IMR-90 (cell line): Measurements from ENCODE around the gene ZNF497. TPM values are rescaled to one million over a fixed set of nuclear protein-coding genes. Genes with fewer than 3 reads are reported as not detected.

Source experiments
- ATAC-seq: fragments of 200-7000 bp; cut with Tn5 transposase; 2 replicates; pipeline ENCODE4 v1.9.1; 2020; ENCODE audit warnings: low read depth, mild to moderate bottlenecking, moderate library complexity
- BruUV-seq: library from RNA; stranded (reverse); fragments of 400-500 nt; replicated peaks from 2 replicates; lab custom pipeline; 2021; lab: Mats Ljungman, UMichigan
- CTCF ChIA-PET: fragments of 300-600 bp; formaldehyde crosslinking; extraction: SDS; loops from one replicate; lab custom pipeline; 2021; ENCODE audit warnings: antibody characterized with exemption; lab: Yijun Ruan, JAX
- POLR2A ChIA-PET: fragments of 300-600 bp; sonication (Branson Sonifier 250); formaldehyde crosslinking; loops from one replicate; lab custom pipeline; 2022; ENCODE audit warnings: antibody characterized with exemption; ENCODE audit not compliant: unreplicated experiment; lab: Charles Lee
- DNase-seq: peaks from one replicate; pipeline ENCODE4 v3.0.0; 2013
- H2AFZ ChIP-seq: replicated peaks from 2 replicates; pipeline ENCODE3; 2013; ENCODE audit warnings: low read length, mild to moderate bottlenecking; ENCODE audit not compliant: poor library complexity
- H2AK5ac ChIP-seq: 2 replicates; pipeline ENCODE4 v1.6.1; 2013; ENCODE audit warnings: low read depth, low read length, inconsistent platforms
- H2AK9ac ChIP-seq: replicated peaks from 2 replicates; pipeline ENCODE3; 2013; ENCODE audit warnings: mild to moderate bottlenecking, low read depth, low read length, moderate library complexity; ENCODE audit not compliant: poor library complexity
- H2BK120ac ChIP-seq: 2 replicates; pipeline ENCODE4 v1.6.1; 2013; ENCODE audit warnings: low read depth, low read length, inconsistent platforms
- H2BK15ac ChIP-seq: 3 replicates; pipeline ENCODE4 v1.6.1; 2013; ENCODE audit warnings: low read depth, low read length, inconsistent platforms
- H2BK20ac ChIP-seq: 2 replicates; pipeline ENCODE4 v1.6.1; 2013; ENCODE audit warnings: low read depth, mild to moderate bottlenecking, inconsistent platforms, low read length, moderate library complexity
- H2BK5ac ChIP-seq: 2 replicates; pipeline ENCODE4 v1.6.1; 2013; ENCODE audit warnings: mild to moderate bottlenecking, low read depth, low read length, inconsistent platforms; ENCODE audit not compliant: poor library complexity, severe bottlenecking
- H3K14ac ChIP-seq: replicated peaks from 2 replicates; pipeline ENCODE4 v1.6.1; 2013; ENCODE audit warnings: low read depth, low read length, inconsistent platforms
- H3K18ac ChIP-seq: 2 replicates; pipeline ENCODE4 v1.6.1; 2013; ENCODE audit warnings: low read depth, low read length, control low read depth
- H3K23ac ChIP-seq: 2 replicates; pipeline ENCODE4 v1.6.1; 2013; ENCODE audit warnings: low read depth, low read length, inconsistent platforms
- H3K27ac ChIP-seq: 2 replicates; pipeline ENCODE4 v1.5.1; 2013; ENCODE audit warnings: mild to moderate bottlenecking, control low read depth, low read length; ENCODE audit not compliant: insufficient read depth
- H3K27me3 ChIP-seq: 2 replicates; pipeline ENCODE4 v1.6.1; 2013; ENCODE audit warnings: low read length; ENCODE audit not compliant: control insufficient read depth, insufficient read depth
- H3K36me3 ChIP-seq: 2 replicates; pipeline ENCODE4 v1.6.1; 2013; ENCODE audit warnings: low read length, mixed read lengths; ENCODE audit not compliant: control insufficient read depth, insufficient read depth
- H3K4ac ChIP-seq: 2 replicates; pipeline ENCODE4 v1.6.1; 2013; ENCODE audit warnings: low read depth, low read length, inconsistent platforms
- H3K4me1 ChIP-seq: 2 replicates; pipeline ENCODE4 v1.6.1; 2013; ENCODE audit warnings: low read length, mixed read lengths; ENCODE audit not compliant: control insufficient read depth, insufficient read depth
- H3K4me2 ChIP-seq: 2 replicates; pipeline ENCODE4 v1.6.1; 2013; ENCODE audit warnings: low read depth, mild to moderate bottlenecking, control low read depth, low read length, moderate library complexity
- H3K4me3 ChIP-seq: 2 replicates; pipeline ENCODE4 v1.5.1; 2013; ENCODE audit warnings: low read depth, mild to moderate bottlenecking, control low read depth, low read length, moderate library complexity; ENCODE audit not compliant: insufficient read depth
- H3K56ac ChIP-seq: 2 replicates; pipeline ENCODE4 v1.6.1; 2013; ENCODE audit warnings: low read length, inconsistent platforms; ENCODE audit not compliant: insufficient read depth; ENCODE audit errors: extremely low read depth
- H3K79me1 ChIP-seq, 2 experiments: 2 replicates each; pipeline ENCODE4 v1.6.1; 2013; ENCODE audit warnings: low read length in 2 of 2, inconsistent platforms in 1 of 2, low read depth in 1 of 2
- H3K9ac ChIP-seq: 2 replicates; pipeline ENCODE4 v1.6.1; 2013; ENCODE audit warnings: low read depth, low read length, control low read depth
- H3K9me1 ChIP-seq: 2 replicates; pipeline ENCODE4 v1.6.1; 2013; ENCODE audit warnings: low read length, inconsistent platforms; ENCODE audit not compliant: insufficient read depth
- H3K9me3 ChIP-seq: 2 replicates; pipeline ENCODE4 v1.6.1; 2013; ENCODE audit warnings: low read length; ENCODE audit not compliant: control insufficient read depth, insufficient read depth
- H4K20me1 ChIP-seq: 2 replicates; pipeline ENCODE4 v1.6.1; 2013; ENCODE audit warnings: low read length, inconsistent platforms; ENCODE audit not compliant: insufficient read depth
- H4K5ac ChIP-seq: 2 replicates; pipeline ENCODE4 v1.6.1; 2013; ENCODE audit warnings: mild to moderate bottlenecking, low read depth, low read length, control low read depth
- H4K8ac ChIP-seq, 2 experiments: 2 replicates each; pipeline ENCODE4 v1.6.1; 2013; ENCODE audit warnings: low read depth in 2 of 2, low read length in 2 of 2, control low read depth in 1 of 2, inconsistent platforms in 1 of 2
- H4K91ac ChIP-seq: 2 replicates; pipeline ENCODE4 v1.6.1; 2013; ENCODE audit warnings: low read depth, low read length, inconsistent platforms; ENCODE audit not compliant: insufficient read depth
- BHLHE40 ChIP-seq: fragments of 150-350 bp; IDR thresholded peaks from 2 replicates; pipeline ENCODE4 v1.6.1; 2016; ENCODE audit warnings: mild to moderate bottlenecking, low read depth, low read length
- CEBPB ChIP-seq: IDR thresholded peaks from 2 replicates; pipeline ENCODE4 v1.6.1; 2012; ENCODE audit warnings: low read depth, low read length, improper control_type of control experiment
- CHD1 ChIP-seq: IDR thresholded peaks from 2 replicates; pipeline ENCODE4 v1.6.1; 2012; ENCODE audit warnings: low read depth, low read length, improper control_type of control experiment
- MAFK ChIP-seq: IDR thresholded peaks from 2 replicates; pipeline ENCODE4 v1.6.1; 2012; ENCODE audit warnings: low read depth, low read length, improper control_type of control experiment
- MXI1 ChIP-seq: IDR thresholded peaks from 2 replicates; pipeline ENCODE4 v1.6.1; 2012; ENCODE audit warnings: low read depth, mild to moderate bottlenecking, low read length, moderate library complexity, borderline replicate concordance
- NFE2L2 ChIP-seq: fragments of 150-350 bp; IDR thresholded peaks from 2 replicates; pipeline ENCODE4 v1.6.1; 2016; ENCODE audit warnings: low read depth, mild to moderate bottlenecking, low read length
- POLR2A ChIP-seq: IDR thresholded peaks from 2 replicates; pipeline ENCODE4 v1.6.1; 2012; ENCODE audit warnings: mild to moderate bottlenecking, low read depth, low read length
- RAD21 ChIP-seq: IDR thresholded peaks from 2 replicates; pipeline ENCODE4 v1.6.1; 2012; ENCODE audit warnings: low read length, improper control_type of control experiment
- RCOR1 ChIP-seq: IDR thresholded peaks from 2 replicates; pipeline ENCODE4 v1.6.1; 2012; ENCODE audit warnings: mild to moderate bottlenecking, low read length, improper control_type of control experiment; ENCODE audit not compliant: insufficient replicate concordance
- RFX5 ChIP-seq: IDR thresholded peaks from 2 replicates; pipeline ENCODE4 v1.8.0; 2012; ENCODE audit warnings: low read depth, mild to moderate bottlenecking, low read length, moderate library complexity
- SMC3 ChIP-seq: fragments of 150-350 bp; IDR thresholded peaks from 2 replicates; pipeline ENCODE4 v1.6.1; 2016; ENCODE audit warnings: low read depth, mild to moderate bottlenecking, antibody characterized with exemption, low read length, moderate library complexity
- WGBS, 2 experiments: methylation state at CpG; one replicate each; pipeline versions ENCODE4 v1.1.5 to v1.1.7; 2013; ENCODE audit warnings: missing lambda C conversion rate in 2 of 2; ENCODE audit not compliant: insufficient read length in 1 of 2; ENCODE audit errors: extremely low coverage in 2 of 2; 5-methylcytosine and 5-hydroxymethylcytosine counted together
- dilution Hi-C: fragments of 300-500 bp; cut with HindIII; formaldehyde crosslinking; loops from one replicate; pipeline ENCODE4 v1.14.3; 2018; ENCODE audit warnings: low sequenced_read_pairs; ENCODE audit not compliant: unreplicated experiment
- in situ Hi-C: fragments of 300-500 bp; cut with MboI; formaldehyde crosslinking; loops from 3 replicates; pipeline ENCODE4 v1.14.3; 2019; ENCODE audit warnings: low sequenced_read_pairs, inconsistent platforms, mixed read lengths
- intact Hi-C: fragments of 100-400 bp; cut with micrococcal nuclease; formaldehyde crosslinking; loops from 2 replicates; pipeline ENCODE4 v1.10.0; 2022
- polyA plus RNA-seq, 3 experiments: library from polyadenylated mRNA; depleted of rRNA; stranded (reverse); fragments of >200 nt; gene quantifications; 2 replicates each; pipeline ENCODE4 v1.2.3, GENCODE V29; 2012; ENCODE audit warnings: low replicate concordance in 1 of 3
- total RNA-seq: library from RNA; depleted of rRNA; stranded (reverse); fragments of >200 nt; gene quantifications from 2 replicates; pipeline ENCODE4 v1.2.3, GENCODE V29; 2012
- TF ChIP-seq, protein P1 (sequence below): conservative IDR thresholded peaks from 2 replicates; pipeline ENCODE4 v1.5.1; 2012; ENCODE audit warnings: mild to moderate bottlenecking, low read depth, low read length, improper control_type of control experiment
- TF ChIP-seq, protein P2 (sequence below): fragments of 150-350 bp; IDR thresholded peaks from 2 replicates; pipeline ENCODE4 v1.6.1; 2016; ENCODE audit warnings: low read depth, mild to moderate bottlenecking, low read length, moderate library complexity, borderline replicate concordance
- TF ChIP-seq, protein P3 (sequence below): fragments of 150-350 bp; IDR thresholded peaks from 2 replicates; pipeline ENCODE4 v1.6.1; 2017; ENCODE audit warnings: mild to moderate bottlenecking, antibody characterized with exemption, low read length, low read depth

ZNF497 gene
- total and polyA plus RNA-seq, 2 of the 4 experiments (the other 2 are of a cell fraction), result 0.18 to 0.24 TPM

DNA sequence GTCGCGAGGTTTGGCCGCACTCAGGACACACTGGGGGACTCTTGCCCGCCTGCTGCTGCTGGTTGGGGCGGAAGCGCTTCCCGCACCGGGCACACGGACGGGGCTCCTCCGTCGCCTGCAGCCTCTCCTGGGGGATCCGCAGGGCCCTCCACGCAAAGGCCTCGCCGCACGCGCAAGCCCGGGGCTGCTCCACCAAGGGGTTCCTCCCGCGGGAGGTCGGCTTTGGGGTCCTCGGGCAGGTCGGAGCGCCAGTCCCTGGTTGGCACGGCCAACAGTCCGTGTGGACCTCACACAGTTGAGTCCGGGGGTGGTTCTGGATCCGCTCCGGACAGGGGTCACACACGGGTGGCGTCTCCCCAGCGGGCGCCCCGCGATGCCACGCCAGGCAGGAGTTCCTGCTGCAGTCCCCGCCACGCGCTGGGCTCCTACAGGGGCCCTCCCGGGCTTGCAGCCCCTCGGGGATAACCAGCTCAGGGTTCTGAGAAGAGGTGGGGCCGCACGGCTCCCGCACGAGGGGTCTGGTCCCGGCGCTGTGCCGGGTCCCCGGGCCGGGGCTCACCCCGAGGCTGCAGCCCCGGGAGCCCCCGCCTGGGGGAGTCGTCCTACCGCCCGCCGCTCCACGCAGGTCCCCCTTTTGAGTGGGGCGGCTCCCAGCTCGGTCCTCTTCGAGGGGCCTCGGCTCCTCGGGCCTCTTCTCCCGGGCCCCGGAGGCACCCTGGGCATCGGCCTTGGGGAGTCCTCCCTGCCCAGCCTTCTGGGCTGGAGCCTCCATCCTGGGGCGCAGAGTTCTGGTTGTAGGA is 6.2 kb upstream of the ZNF497 start:
- Histone ChIP-seq H4K20me1 (no peaks in the 10 kb centered on the region), H4K5ac (no peak overlapping the region), H3K4me3 (no peak overlapping the region), H2AK9ac (no peak overlapping the region), H2BK5ac (no peak overlapping the region), H2BK20ac (no peak overlapping the region), H3K14ac (no peak overlapping the region), H3K27me3 (no peaks in the 10 kb centered on the region), H4K8ac (no peak overlapping the region), H3K79me1 (no peaks in the 10 kb centered on the region), H3K9me1 (no peaks in the 10 kb centered on the region), H3K23ac (no peak overlapping the region), H3K18ac (no peak overlapping the region), H2AK5ac (no peak overlapping the region), H3K27ac (no peak overlapping the region), H3K56ac (no peak overlapping the region), H4K91ac (no peak overlapping the region), H3K9ac (no peak overlapping the region), H2BK15ac (no peak overlapping the region), H2BK120ac (no peak overlapping the region), H2AFZ (no peak overlapping the region), H3K4me1 (no peaks in the 10 kb centered on the region), H3K9me3 (peaks cover 3% of the 10 kb centered on the region; the same call in 1 of the 2 replicates), H3K36me3 (no peaks in the 10 kb centered on the region), H3K4ac (no peak overlapping the region), H3K4me2 (no peak overlapping the region)
- no TSS peak for BruUV-seq
- TF ChIP-seq MXI1 (no peak), MAFK (no peak), POLR2A (no peak), RCOR1 (no peak), NFE2L2 (no peak), CEBPB (no peak), RAD21 (no peak), RFX5 (no peak), SMC3 (no peak), BHLHE40 (no peak), CHD1 (no peak)
- TF ChIP-seq, protein P1, sequence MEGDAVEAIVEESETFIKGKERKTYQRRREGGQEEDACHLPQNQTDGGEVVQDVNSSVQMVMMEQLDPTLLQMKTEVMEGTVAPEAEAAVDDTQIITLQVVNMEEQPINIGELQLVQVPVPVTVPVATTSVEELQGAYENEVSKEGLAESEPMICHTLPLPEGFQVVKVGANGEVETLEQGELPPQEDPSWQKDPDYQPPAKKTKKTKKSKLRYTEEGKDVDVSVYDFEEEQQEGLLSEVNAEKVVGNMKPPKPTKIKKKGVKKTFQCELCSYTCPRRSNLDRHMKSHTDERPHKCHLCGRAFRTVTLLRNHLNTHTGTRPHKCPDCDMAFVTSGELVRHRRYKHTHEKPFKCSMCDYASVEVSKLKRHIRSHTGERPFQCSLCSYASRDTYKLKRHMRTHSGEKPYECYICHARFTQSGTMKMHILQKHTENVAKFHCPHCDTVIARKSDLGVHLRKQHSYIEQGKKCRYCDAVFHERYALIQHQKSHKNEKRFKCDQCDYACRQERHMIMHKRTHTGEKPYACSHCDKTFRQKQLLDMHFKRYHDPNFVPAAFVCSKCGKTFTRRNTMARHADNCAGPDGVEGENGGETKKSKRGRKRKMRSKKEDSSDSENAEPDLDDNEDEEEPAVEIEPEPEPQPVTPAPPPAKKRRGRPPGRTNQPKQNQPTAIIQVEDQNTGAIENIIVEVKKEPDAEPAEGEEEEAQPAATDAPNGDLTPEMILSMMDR, result no peak
- TF ChIP-seq, protein P2, sequence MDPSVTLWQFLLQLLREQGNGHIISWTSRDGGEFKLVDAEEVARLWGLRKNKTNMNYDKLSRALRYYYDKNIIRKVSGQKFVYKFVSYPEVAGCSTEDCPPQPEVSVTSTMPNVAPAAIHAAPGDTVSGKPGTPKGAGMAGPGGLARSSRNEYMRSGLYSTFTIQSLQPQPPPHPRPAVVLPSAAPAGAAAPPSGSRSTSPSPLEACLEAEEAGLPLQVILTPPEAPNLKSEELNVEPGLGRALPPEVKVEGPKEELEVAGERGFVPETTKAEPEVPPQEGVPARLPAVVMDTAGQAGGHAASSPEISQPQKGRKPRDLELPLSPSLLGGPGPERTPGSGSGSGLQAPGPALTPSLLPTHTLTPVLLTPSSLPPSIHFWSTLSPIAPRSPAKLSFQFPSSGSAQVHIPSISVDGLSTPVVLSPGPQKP, result no peak
- TF ChIP-seq, protein P3, sequence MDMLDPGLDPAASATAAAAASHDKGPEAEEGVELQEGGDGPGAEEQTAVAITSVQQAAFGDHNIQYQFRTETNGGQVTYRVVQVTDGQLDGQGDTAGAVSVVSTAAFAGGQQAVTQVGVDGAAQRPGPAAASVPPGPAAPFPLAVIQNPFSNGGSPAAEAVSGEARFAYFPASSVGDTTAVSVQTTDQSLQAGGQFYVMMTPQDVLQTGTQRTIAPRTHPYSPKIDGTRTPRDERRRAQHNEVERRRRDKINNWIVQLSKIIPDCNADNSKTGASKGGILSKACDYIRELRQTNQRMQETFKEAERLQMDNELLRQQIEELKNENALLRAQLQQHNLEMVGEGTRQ, result no peak
- no peak for DNase-seq
- POLR2A ChIA-PET, result no interaction called here
- in situ Hi-C loops (no loop called here), intact Hi-C loops (no loop called here), dilution Hi-C loops (no loop called here)
- ATAC-seq, result no peak
- WGBS, 2 experiments, result 80% methylated on average over 40 of the region's 68 CpGs; no CpG with 5 or more reads in 1 of the 2 experiments
- CTCF ChIA-PET, result no interaction called here
